Stimulated activated CD4-positive, alpha-beta T cell treated with anti-CD3 and anti-CD28 coated beads, Interleukin-4, amount 100 ng/mL, for 4 hours (primary cell): ENCODE measurements around the gene ZNF445.
"Not testable (repeated sequence)": the region's sequence is repeated elsewhere in the genome, so short reads cannot be mapped to it uniquely, and the experiment has no call there.

Experiments used
- DNase-seq, 2 experiments: peaks; one replicate each; pipeline ENCODE4 v3.0.0-alpha.2; 2020

ZNF445 gene

GRCh38 chr3:44429459-44429858 lies 48.0 kb downstream of the ZNF445 start:
- DNase-seq = no peak

DNA sequence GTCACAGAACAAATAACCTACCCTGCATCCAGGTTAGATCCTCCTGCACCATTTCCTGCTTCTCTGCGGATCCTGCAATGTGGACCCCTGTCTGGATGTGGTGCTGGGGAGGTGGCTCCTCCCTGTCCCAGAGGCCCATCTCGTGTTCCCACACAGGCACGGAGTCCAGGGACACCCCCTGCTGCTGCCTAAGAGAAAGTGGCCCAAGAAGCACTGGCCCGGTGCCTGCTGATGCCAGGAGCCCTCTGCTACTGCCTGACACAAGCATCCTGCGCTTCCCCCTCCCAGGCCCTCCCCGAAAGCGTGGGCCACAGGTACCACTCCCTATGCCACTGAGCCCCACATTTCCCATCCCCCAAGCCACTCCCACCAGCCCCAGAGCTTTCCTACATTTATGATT lies 48.6 kb downstream of the ZNF445 start:
- DNase-seq = no peak

DNA sequence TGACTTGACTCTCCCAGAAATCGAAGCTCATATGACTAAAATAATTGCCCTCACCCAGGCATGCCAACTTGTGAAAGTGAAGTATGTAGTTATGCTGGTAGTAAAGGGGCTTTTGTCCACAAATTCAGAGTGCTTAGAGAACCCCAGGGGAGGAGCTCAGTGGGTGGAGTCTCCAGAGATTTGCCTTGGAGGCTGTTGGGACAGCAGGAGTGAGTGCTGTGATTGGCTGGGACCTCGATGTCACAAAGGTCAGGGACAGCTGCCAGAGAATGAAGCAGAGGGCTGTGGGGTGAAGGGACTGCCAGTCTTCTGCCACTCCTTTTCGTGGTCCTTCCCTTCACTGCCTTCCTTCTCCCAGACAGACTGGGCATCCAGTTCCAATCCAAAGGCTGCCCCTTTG lies 49.8 kb downstream of the ZNF445 start:
- no peak for DNase-seq

DNA sequence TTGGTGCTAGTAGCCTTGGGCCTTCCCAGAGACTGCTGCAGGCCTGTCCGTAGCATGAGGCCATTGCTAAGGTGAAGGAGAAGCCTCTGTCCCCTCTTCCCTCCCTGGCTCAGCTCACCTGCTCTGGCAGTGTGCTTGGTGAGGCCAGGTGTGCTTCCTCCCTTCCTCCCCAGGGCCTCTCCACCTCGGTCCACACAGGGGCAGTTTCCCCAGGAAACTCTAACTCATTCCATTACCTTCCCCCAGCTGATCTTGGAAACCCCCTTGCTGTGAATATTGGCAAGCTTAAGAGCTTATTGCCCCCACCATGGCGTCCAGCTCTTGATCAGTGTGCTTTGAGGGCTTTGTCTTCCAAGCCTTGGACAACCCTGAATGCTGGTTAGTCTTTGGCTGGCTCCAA lies 52.7 kb downstream of the ZNF445 start:
- no peak for DNase-seq

- no peak for DNase-seq
Measured at GRCh38 chr3:44421280-44421679, 56.2 kb downstream of the ZNF445 start.

DNA sequence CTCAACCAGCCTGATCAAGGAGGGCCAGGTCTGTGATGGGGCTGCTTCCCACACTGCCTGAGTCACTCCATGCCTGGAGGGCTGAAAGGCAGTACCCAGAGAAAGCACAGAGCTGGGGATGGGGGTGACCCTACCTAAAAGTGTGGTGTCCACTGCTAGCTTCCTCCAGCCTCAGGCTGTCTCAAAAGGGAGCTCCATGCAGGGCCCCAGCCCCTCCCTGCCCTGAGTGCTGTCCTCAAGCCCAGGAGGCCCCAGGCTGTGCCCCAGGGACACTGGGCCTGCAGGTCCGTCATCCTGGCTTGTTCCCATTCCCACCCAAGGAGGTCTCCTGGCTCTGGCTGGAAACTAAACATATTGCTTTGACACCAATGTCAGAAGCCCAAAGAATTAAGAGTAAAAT lies 56.8 kb downstream of the ZNF445 start:
- DNase-seq = no peak

- DNase-seq = no peak
Measured at GRCh38 chr3:44419923-44420650, 57.4 kb downstream of the ZNF445 start.

DNA sequence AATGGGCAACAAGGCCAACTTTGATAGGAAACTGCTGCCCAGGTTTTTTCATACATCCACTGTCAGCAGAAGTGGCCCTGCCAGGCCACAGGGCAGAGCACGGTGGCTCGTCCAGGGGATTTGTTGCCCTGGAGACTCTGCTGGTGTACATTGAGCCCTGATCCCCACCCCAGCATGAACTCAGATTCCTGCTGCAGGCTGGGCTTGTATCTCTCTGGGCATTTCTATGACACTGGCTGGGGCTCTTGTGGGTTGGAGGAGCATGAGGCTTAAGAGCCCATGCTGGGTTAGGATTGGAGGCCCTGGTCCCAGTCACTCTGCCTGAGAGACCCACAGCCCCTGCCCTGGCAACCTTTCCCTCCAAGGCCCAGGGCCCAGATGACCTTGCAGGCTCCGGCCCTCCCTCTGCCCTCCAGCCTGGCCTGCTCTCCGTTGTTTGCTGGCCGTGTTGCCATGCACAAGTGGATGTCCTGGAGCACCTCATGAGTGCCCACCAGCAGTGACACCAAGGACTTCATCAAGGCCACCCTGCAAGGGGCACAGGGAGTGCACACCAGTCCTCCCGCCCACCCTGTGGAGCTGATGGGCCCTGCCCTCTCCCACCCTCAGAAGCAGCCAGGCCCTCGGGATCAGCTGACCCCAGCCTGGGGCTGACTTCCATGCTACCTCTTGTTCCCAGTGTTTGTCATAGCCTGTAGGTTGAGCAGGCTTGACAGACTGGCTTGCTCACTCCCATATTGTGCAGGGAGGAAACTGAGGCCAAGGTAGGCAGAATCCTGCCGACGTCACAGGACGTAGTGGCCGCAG lies 58.2 kb downstream of the ZNF445 start:
- DNase-seq = no peak

DNA sequence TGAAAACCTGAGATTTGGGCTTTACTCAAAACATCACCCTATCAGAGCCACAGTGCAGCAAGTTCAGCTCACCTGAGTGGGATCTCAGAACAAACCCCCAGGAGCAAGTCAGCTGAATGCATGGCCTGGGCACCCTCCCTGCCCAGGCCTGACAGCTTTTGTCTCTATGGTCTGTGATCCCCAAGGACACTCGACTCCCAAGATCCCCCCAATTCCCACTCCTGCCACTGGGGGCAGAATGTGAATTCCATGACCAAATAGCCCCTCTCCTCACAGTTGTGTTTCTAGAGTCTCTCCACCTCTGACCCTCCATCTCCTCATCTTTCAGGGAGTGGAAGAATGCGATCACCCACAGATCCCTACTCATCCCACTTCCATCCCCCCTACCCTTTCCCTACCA lies 58.9 kb downstream of the ZNF445 start:
- DNase-seq = no peak

GRCh38 chr3:44418118-44418517 lies 59.4 kb downstream of the ZNF445 start:
- DNase-seq = not testable (repeated sequence)

DNA sequence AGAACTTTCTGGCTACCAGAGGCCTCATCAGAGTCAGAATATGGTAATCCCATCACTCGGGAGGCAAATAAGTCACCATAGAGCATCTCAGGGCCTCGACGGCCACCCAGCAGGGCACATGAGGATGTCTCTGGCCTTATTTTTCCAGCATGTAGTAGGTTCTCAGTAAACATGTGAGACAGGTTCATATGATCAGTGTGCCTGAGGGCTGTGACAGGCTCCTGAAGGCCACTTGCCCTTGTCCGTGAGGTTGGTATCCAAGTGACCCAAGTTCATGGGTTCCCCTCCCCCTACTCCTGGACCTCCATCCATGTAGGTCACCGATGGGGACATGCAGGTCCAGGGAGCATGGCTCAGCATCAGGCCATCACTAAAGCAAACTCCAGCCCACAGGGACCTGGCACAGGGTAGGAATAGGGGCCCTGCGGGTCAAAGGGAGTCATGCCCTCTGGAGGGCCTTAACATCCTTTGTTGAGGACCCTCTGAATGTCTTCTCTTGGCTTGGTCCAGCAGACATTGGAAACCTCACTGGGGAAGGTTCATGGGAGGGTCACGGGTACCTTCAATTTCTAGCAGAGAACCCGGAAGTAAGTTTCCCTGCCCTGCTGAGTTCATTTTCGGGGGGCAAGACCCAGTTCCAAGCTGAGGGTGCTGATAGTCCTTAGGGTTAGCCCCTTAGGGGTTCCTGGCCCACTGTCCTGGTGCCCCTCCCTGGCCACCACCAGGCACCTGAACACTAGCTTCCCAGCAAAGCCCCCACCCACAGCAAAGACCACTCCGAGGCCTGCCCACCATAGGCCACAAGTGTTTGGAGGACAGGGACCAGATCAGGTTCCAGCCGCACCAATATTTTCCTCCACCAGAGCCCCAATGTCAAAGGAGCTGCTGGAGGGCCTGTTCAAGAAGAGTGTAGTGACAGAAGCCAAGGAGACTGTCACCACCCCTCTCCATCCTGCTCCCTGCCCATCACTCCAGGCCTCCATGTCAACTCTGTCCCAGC lies 61.1 kb downstream of the ZNF445 start:
- DNase-seq = no peak

GRCh38 chr3:44415421-44415820 lies 62.0 kb downstream of the ZNF445 start:
- DNase-seq = no peak

GRCh38 chr3:44414517-44415090 lies 62.9 kb downstream of the ZNF445 start:
- DNase-seq = no peak

GRCh38 chr3:44412365-44412764 lies 65.1 kb downstream of the ZNF445 start:
- DNase-seq = no peak

DNA sequence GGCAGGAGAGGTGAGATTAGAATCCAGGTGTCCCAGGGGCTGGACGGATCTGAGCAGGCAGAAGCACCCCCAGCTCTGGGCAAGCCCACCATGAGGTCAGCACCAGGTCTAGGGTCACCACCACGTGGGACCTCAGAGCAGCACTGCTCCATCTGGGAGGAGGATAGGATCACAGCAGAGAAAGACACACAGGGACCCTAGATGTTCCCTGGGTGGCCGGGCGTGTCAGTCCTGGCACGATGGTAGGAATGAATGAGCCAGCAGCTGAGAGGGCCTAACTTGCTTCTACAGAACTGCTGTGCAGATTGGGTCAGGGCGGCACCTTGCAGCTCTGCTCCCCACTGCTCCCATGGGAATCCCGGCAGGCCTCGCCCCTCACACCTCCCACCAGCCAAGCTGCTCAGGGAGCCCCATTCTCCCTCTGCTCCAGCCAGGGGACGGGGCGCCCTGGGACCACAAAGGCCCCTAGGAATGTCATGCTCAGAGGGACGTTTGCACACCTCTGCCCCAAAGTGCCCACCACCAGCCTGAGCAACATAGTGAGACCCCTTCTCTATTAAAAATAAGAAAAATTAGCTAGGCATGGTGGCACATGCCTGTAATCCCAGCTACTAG lies 66.3 kb downstream of the ZNF445 start:
- DNase-seq = no peak

GRCh38 chr3:44409640-44410410 lies 67.6 kb downstream of the ZNF445 start:
- no peak for DNase-seq

- DNase-seq = no peak
Measured at GRCh38 chr3:44402548-44402947, 74.9 kb downstream of the ZNF445 start.

DNA sequence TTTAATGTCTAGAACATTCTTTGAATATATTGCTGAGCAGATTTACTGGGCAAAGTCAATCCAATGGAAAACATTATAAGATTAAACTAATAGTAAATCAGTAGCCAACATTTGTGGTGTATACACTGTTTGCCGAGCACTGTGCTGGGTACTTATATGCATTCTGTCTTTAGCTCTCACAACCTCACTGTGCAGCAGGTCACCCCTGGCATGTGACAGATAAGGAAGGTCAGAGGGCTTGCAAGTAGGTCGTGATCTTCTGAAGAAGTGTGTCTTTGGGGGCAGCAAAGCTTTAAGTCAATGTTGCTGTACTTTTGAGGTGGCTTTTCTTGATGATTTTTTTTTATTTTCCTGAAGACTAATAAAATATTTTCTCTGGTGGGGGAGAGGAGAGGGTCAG lies 76.7 kb downstream of the ZNF445 start:
- DNase-seq = no peak

DNA sequence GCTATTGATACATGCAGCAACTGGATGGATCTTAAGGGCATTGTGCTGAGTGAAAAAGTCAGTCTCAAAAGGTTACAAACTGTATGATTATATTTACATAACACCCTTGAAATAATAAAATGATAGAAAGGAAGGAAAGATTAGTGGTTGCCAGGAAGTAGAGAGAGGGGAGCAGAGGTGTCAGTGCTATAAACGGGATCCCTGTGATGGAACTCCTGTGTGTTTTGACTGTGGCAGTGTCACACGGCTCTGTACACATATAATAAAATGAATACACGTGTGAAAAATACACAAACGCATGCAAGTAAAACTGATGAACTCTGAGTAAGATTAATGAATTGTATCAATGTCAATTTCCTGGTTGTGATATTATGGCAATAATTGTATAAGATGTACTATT lies 78.6 kb downstream of the ZNF445 start:
- no peak for DNase-seq

GRCh38 chr3:44398271-44398670 lies 79.2 kb downstream of the ZNF445 start:
- DNase-seq = not testable (repeated sequence)
